Adrenal gland (tissue), 12 donors: ENCODE measurements around the gene EZH1. TPM values are rescaled to one million over a fixed set of nuclear protein-coding genes. Genes with fewer than 3 reads are reported as not detected.

Experiments
- DNase-seq, 7 donors: peaks; one replicate each; pipeline ENCODE4 v3.0.0-alpha.2; 2019 to 2020
- H3K27ac ChIP-seq, 5 donors: fragments of 200-600 bp; sonication (generic) in 4 of 5; 1 replicate in 3 of 5; 2 replicates in 2 of 5; pipeline versions ENCODE4 v1.5.1 to v1.8.0; 2016 to 2020; ENCODE audit warnings: mild to moderate bottlenecking in 1 of 5
- H3K27me3 ChIP-seq: fragments of 200-600 bp; 2 replicates; pipeline ENCODE4 v1.8.0; 2021
- H3K36me3 ChIP-seq, 2 donors: fragments of 200-600 bp; replicated peaks in 1 of 2; 1 replicate in 1 of 2; 2 replicates in 1 of 2; pipeline versions ENCODE4 v1.5.1 to v1.8.0; 2018 to 2022
- H3K4me1 ChIP-seq, 2 donors: fragments of 200-600 bp; replicated peaks in 1 of 2; 1 replicate in 1 of 2; 2 replicates in 1 of 2; pipeline versions ENCODE4 v1.5.1 to v1.8.0; 2018 to 2021
- H3K4me3 ChIP-seq, 4 donors: fragments of 200-600 bp; sonication (generic) in 3 of 4; one replicate each; pipeline ENCODE4 v1.5.1; 2016 to 2018
- H3K9me3 ChIP-seq, 3 donors: fragments of 200-600 bp; sonication (generic) in 1 of 3; replicated peaks in 1 of 3; 1 replicate in 2 of 3; 2 replicates in 1 of 3; pipeline versions ENCODE4 v1.5.1 to v1.8.0; 2016 to 2021
- CTCF ChIP-seq, 6 experiments: fragments of 450-650 bp in 4 of 6; fragments of 200-600 bp in 2 of 6; sonication (generic) in 1 of 6; IDR thresholded peaks; 1 replicate in 5 of 6; 2 replicates in 1 of 6; pipeline versions ENCODE4 v1.5.1 to v1.8.0; 2016 to 2021; ENCODE audit warnings: antibody characterized with exemption in 6 of 6, mild to moderate bottlenecking in 2 of 6, moderate library complexity in 1 of 6
- POLR2A ChIP-seq, 2 donors: fragments of 450-650 bp; IDR thresholded peaks; one replicate each; pipeline ENCODE4 v1.6.1; 2017; ENCODE audit warnings: antibody characterized with exemption in 2 of 2, mild to moderate bottlenecking in 2 of 2, moderate library complexity in 1 of 2
- WGBS, 4 donors: extraction: QIAGEN DNeasy Blood & Tissue Kit in 2 of 4; methylation state at CpG; one replicate each; pipeline versions ENCODE4 v1.1.5 to v1.1.7; 2013 to 2017; 5-methylcytosine and 5-hydroxymethylcytosine counted together
- intact Hi-C, 2 donors: fragments of 100-400 bp; cut with DNase I; formaldehyde crosslinking; loops; one replicate each; pipeline versions ENCODE4 v1.14.1 to v1.15.0; 2022 to 2023
- polyA plus RNA-seq, 3 donors: library from polyadenylated mRNA; stranded (reverse); fragments of 200-250 nt in 2 of 3; fragments of 350-450 nt in 1 of 3; fragmentation: Illumina TruSeq in 1 of 3; extraction: RNeasy Lipid Tissue Mini Kit (QIAGEN cat#74804) in 1 of 3; gene quantifications; one replicate each; pipeline ENCODE4 v1.2.3, GENCODE V29; 2013 to 2014
- total RNA-seq, 9 donors: library from RNA; depleted of rRNA in 4 of 9; stranded (reverse); fragments of >200 nt in 4 of 9; fragments of 120-200 nt in 1 of 9; fragmentation: NEBNext Ultra II Directional in 1 of 9; extraction: Animal tissue kit (Norgen Biotek cat#: 25700) in 1 of 9; gene quantifications; one replicate each; pipeline versions ENCODE4 v1.1.0 to v1.2.4, GENCODE V29; 2013 to 2023
- donor health status: healthy with polysubstance abuse.
- donor health status: Bipolar disorder and iron deficiency.
- donor health status: DM: yes; HTN: yes; CAD: no.
- donor health status: DM: no; HTN: no; CAD: no.
- donor health status: DM: no; HTN: no; CAD: no.
- donor health status: DM: yes; HTN: yes; CAD: no.

The EZH1 gene
- total and polyA plus RNA-seq, 12 donors, result 17.6 to 49.1 (median 29.5) TPM

- intact Hi-C loops, result loop anchor here (5.0 to 10.0 kb wide), 2 partner anchors 61 to 89 kb away; no protein-coding TSS in a partner anchor
- no peaks in the 10 kb centered on the region for H3K9me3 ChIP-seq
- H3K4me3 ChIP-seq, result peak overlapping the region in 1 of 4 donors; percentile 95
- WGBS, 4 donors, result 56 to 65% (median 62%) methylated on average over 12 to 30 of the region's 30 CpGs
- peak overlapping the region in 2 of 5 donors; percentile 43 to 72 for H3K27ac ChIP-seq
- TF ChIP-seq CTCF (IDR thresholded peaks at IDR 0.05) (no peak), POLR2A (IDR thresholded peaks at IDR 0.05) (no peak)
- peaks cover 36 to 50% of the 10 kb centered on the region in 2 donors for H3K4me1 ChIP-seq
- no peaks in the 10 kb centered on the region for H3K27me3 ChIP-seq
- DNase-seq, result peak in 1 of 7 donors; percentile 38
- H3K36me3 ChIP-seq, result peaks cover 0 to 49% of the 10 kb centered on the region in 2 donors
These were observed 71.5 kb downstream of the EZH1 start for GRCh38 chr17:42673266-42673884.

- H3K27ac ChIP-seq, result no peak overlapping the region
- WGBS, 4 donors, result 84 to 89% (median 87%) methylated on average over 6 to 28 of the region's 28 CpGs
- intact Hi-C loops, result loop anchor here (5.0 to 10.0 kb wide), 2 partner anchors 60 to 87 kb away; no protein-coding TSS in a partner anchor
- no peak overlapping the region for H3K4me3 ChIP-seq
- TF ChIP-seq CTCF (IDR thresholded peaks at IDR 0.05) (no peak), POLR2A (IDR thresholded peaks at IDR 0.05) (no peak)
- no peak for DNase-seq
- no peaks in the 10 kb centered on the region for H3K9me3 ChIP-seq
- peaks cover 37 to 55% of the 10 kb centered on the region in 2 donors for H3K4me1 ChIP-seq
- no peaks in the 10 kb centered on the region for H3K27me3 ChIP-seq
- H3K36me3 ChIP-seq, result peaks cover 0 to 55% of the 10 kb centered on the region in 2 donors
These were observed 72.8 kb downstream of the EZH1 start for GRCh38 chr17:42672038-42672437.

- Histone ChIP-seq H3K27ac (peak overlapping the region in 1 of 5 donors; percentile 52), H3K36me3 (peaks cover 0 to 65% of the 10 kb centered on the region in 2 donors), H3K27me3 (no peaks in the 10 kb centered on the region), H3K4me3 (no peak overlapping the region), H3K4me1 (peaks cover 40 to 60% of the 10 kb centered on the region in 2 donors), H3K9me3 (no peaks in the 10 kb centered on the region)
- DNase-seq, result no peak
- TF ChIP-seq CTCF (IDR thresholded peaks at IDR 0.05), result no peak
- no peak for TF ChIP-seq POLR2A (IDR thresholded peaks at IDR 0.05)
- WGBS, 4 donors, result 79 to 88% (median 85%) methylated on average over 37 to 50 of the region's 50 CpGs
- intact Hi-C loops, result loop anchor here (5.0 to 10.0 kb wide), 2 partner anchors 59 to 86 kb away; no protein-coding TSS in a partner anchor
These were observed 73.8 kb downstream of the EZH1 start for GRCh38 chr17:42670789-42671657.
